HPDE6-E6E7 (cell line): Measurements from ENCODE around the gene IBTK.
"Not testable (repeated sequence)": the region's sequence is repeated elsewhere in the genome, so short reads cannot be mapped to it uniquely, and the experiment has no call there.

Experiments
- DNase-seq: peaks from one replicate; pipeline ENCODE4 v3.0.0; 2011; ENCODE audit warnings: missing footprints; ENCODE audit errors: extremely low spot score

Gene IBTK

GRCh38 chr6:82178077-82178758, 69.3 kb downstream of the IBTK start:
- no peak for DNase-seq

GRCh38 chr6:82176616-82177015, 70.9 kb downstream of the IBTK start:
- DNase-seq: no peak

DNA sequence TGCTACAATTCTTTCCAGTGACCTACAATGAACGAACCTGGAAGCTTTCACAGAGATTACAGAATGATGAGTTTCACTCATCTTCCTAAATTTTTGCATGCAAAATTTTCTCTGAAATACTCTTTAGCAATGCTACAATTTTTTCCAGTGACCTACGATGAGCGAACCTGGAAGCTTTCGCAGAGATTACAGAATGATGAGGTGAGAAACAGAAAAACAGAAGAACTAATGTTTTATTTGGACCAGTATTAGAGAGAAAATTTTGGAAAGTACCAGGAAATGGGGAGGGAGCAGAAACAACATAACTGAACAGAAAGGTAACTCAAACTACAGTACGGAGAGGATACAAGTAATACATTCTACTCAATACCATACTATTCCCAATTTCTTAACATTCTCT, 75.0 kb downstream of the IBTK start:
- DNase-seq: no peak

- no peak for DNase-seq
Measured at GRCh38 chr6:82169138-82169876, 78.2 kb downstream of the IBTK start.

- no peak for DNase-seq
Measured at GRCh38 chr6:82166493-82166892, 81.1 kb downstream of the IBTK start.

DNA sequence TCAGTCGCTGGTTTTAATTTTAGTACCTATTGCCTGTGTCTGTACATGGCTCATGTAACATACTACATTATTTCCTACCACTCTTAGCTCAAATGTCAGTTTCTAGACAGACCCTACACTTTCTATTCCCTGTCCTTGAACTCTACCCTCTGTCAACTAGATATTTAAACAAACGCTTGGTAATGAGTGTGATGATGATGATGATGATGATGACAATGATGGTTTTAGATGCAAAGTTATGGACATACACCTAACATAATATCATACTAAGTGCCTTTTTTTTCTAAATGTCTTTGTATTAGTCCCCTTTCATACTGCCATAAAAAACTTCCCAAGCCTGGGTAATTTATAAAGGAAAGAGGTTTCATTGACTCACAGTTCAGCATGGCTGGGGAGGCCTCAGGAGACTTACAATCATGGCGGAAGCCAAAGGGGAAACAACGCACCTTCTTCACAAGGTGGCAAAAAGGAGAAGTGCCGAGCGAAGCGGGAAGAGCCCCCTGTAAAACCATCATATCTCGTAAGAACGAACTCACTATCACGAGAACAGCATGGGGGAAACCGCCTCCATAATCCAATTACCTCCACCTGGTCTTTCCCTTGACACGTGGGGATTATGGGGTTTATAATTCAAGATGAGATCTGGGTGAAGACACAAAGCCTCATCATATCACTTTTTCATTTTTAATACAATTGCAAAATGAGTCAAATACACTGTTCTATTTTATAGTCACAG, 87.1 kb downstream of the IBTK start:
- DNase-seq: no peak

DNA sequence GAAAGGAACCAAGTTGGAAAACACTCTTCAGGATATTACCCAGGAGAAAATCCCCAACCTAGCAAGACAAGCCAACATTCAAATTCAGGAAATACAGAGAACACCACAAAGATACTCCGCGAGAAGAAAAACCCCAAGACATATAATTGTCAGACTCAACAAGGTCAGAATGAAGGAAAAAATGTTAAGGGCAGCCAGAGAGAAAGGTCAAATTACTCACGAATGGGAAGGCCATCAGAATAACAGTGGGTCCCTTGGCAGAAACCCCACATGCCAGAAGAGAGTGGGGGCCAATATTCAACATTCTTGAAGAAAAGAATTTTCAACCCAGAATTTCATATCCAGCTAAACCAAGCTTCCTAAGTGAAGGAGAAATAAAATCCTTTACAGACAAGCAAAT, 94.8 kb downstream of the IBTK start:
- not testable (repeated sequence) for DNase-seq

DNA sequence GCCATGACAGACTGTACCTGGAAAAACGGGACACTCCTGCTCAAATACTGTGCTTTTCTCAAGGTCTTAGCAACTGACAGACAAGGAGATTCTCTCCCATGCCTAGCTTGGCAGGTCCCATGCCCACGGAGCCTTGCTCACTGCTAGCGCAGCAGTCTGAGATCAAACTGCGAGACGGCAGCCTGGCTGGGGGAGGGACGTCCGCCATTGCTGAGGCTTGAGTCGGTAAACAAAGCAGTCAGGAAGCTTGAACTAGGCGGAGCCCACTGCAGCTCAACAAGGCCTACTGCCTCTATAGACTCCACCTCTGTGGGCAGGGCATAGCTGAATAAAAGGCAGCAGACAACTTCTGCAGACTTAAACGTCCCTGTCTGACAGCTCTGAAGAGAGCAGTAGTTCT, 96.4 kb downstream of the IBTK start:
- not testable (repeated sequence) for DNase-seq

DNA sequence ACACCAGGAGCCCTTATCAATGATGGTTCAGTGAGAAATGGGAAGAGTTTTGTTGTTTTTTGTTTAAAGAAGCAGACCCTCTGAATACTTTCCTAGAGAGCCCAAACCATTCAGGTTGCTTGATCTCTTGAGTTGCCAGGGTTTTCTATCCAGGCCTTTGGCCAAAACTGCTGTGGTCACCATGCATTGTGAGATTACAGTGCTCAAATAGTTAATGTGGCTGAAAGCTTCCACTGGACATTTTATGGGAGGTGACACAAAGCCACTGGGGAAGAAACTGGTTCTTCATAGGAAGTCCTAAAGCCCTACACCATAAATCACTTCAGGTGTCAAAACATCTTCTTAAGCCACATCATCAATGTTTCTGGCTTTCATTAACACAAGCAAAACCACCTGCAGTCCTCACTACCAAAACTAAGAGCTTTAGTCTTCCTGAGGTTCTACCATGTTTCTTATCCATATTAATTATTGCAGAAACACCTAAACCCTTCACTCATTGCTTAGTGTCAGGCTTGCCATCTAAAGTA, 101.6 kb downstream of the IBTK start:
- no peak for DNase-seq

- peak; percentile 71 for DNase-seq
Measured at GRCh38 chr6:82144852-82145340, 102.6 kb downstream of the IBTK start.

DNA sequence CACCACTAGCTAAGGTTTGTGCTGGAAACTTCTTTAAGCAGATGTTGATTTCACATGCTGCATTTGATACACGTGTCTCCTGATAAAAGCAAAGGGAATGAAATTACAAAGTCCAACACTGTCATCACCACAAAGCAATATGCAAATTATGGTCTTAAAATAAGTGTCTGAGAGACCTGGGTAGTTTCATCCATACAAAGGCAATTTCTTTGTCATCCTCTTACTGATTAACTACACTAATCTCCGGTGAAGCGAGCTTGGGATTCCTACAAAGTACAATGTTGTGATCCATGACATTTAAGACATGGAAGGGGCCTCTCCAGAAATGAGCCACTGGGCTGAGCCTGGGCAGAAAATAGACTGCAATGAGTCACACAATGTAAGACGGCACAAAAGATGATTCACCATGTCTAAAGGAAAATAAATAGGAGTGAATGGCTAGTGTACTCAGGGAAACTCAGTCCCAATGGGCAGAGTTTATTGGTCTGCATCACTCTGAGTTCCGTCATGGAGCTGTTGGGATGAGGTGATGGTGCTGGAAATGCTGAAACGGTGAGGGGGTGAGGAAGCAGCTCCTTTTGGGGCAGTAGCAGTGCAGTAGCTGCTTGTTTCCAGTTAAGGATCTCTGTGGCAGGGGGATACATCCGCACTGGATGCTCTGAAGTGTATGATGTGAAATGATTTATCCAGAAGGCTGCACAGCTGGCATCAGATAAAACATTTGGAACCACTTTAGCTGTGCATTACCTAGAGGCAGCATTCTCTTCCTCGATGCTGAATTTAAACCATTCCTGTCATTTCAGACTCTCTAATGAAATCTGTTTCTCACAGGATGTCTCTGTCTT, 103.3 kb downstream of the IBTK start:
- peak; percentile 86 for DNase-seq

GRCh38 chr6:82143041-82143481, 104.5 kb downstream of the IBTK start:
- DNase-seq: no peak

GRCh38 chr6:82142524-82142923, 105.0 kb downstream of the IBTK start:
- no peak for DNase-seq

DNA sequence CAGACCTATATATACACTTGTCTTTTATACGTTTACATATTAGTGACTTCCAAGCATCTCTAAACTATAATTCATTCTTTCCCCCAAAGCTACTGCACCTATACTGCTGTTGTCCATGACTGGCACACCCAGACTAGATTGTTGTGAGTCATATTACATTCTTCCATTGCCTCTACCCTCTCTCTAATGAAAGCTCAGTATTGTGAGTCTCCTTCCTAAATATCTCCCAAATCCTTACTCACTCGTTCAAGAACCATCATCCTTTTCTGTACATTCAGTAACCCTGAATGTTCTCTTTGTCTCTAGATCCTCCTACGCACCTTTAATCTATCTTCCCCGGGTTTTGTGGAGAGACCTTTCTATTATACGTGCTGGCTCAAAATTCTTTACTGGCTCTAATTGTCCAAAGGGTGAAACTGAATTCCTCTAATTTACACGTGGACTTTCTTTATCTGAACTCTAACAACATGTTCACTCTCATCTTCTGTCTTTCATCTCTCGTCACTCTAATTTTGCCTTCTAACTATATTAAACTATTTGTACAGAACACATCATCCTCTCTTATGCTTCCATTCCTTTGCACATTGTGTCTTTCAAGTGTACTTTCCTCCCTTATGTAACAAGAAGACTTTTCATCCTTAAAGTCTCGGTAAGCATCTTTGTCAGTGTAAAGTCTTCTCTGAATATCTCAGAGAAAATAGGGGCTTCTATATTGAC, 109.3 kb downstream of the IBTK start:
- DNase-seq: no peak

- DNase-seq: no peak
Measured at GRCh38 chr6:82131441-82131840, 116.1 kb downstream of the IBTK start.

DNA sequence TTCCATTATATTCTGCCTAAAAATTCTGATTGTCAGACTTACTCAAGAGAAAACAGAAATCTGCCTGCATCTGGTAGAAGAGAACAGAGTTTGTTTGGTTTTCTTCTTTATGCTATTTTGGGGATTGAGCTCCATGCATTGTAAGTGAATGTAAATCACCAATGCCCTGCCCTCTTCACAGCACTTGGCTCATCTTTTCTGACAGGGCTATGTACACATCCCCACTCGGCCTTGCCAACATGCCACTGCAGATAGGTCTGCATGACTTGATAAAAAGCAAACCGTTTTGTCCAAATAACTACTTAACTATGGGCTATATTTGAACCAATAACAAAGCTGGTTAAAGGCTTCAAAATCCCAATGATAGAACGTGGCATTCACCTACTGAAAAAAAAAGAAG, 117.7 kb downstream of the IBTK start:
- no peak for DNase-seq

DNA sequence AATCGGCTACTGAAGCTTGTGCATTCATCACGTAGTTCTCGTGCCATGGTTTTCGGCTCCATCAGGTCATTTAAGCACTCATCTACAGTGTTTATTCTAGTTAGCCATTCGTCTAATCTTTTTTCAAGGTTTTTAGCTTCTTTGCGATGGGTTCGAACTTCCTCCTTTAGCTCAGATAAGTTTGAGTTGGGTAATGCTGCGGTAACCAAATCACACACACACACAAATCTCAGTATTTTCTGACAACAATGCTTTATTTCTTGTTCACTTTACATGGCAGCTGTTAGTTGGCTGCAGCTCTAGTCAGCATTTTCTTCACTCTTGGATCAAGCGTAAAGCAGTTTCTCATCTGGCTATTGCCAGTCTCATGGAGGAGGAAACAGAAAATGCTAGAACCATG, 118.6 kb downstream of the IBTK start:
- DNase-seq: not testable (repeated sequence)

GRCh38 chr6:82123632-82124031, 123.9 kb downstream of the IBTK start:
- no peak for DNase-seq
